ENCODE measurements around the gene ZGPAT. TPM values are rescaled to one million over a fixed set of nuclear protein-coding genes. Genes with fewer than 3 reads are reported as not detected.

ZGPAT gene
- total and polyA plus RNA-seq, 2 donors (not counting 1 experiment from before 2014, with no cell fraction given) = 46.1 to 62.1 TPM

DNA sequence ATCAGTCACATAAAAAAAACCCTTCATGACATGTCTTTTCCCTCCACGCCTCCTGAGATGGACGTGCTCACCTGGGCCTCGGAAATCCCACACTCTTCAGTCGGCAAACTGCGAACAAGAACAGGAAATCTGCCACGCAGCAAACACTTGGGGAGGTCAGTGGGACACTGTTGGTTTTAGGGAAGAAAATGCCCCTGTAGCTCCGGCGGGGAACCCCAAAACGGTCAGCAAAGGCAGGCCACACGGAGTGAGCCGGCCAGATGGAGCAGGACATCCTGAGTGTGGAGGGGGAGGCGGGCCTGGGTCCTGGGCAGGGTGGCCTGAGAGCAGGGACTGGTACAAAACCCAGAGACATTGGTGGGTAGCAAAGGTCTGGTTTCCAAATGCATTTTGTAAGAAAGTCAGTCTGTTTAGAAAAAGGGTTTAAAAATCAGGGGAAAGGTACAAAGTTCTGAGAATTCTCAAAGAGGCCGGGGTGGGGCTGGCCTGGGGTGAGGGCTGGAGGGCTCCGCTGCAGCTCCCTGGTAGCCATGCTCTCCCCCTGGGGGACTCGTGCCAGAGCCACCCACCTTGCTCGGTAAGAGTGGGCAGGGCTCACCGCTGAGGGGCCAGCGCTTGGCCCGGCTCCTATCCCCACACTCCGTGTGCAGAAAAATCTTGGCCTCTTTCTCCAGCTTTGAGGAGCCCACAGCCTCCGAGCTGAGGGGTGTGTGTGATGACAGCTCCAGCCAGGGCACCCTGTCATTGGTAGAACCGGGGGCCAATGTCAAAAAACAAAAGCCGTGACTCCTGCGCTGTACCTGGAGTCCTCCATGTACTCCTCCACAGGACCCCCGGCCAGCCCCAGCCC lies 37.0 kb downstream of the ZGPAT start:
- H3K36me3 ChIP-seq (replicated peaks in 1 of 2; ENCODE audit: control extremely low read depth in 1 of 2, control insufficient read depth in 1 of 2, extremely low read depth in 1 of 2, insufficient read depth in 2 of 2, low read length in 1 of 2) = peaks cover 0 to 4% of the 10 kb centered on the region in 2 experiments
- no peak overlapping the region for H3K9ac ChIP-seq (ENCODE audit: low read length)
- H2AFZ ChIP-seq (ENCODE audit: insufficient read depth, low read depth, low read length, poor library complexity, severe bottlenecking) = no peak overlapping the region
- Mint-ChIP-seq H3K9me3 (ENCODE audit: insufficient read depth) (no peaks in the 10 kb centered on the region), H3K4me3 (no peak overlapping the region), H3K27me3 (no peaks in the 10 kb centered on the region), H3K27ac (no peak overlapping the region), H3K4me1 (no peaks in the 10 kb centered on the region)
- ChIA-PET CTCF (no interaction called here), POLR2A (no interaction called here)
- ATAC-seq (ENCODE audit: low read depth) (no peak), DNase-seq (no peak)
- intact Hi-C loops (cut with micrococcal nuclease) = no loop called here
- WGBS (ENCODE audit: insufficient coverage) = 89% methylated on average over 22 of the region's 25 CpGs
- H3K4me2 ChIP-seq (replicated peaks; ENCODE audit: low read depth, low read length, poor library complexity, severe bottlenecking) = no peak overlapping the region
- H3K9me3 ChIP-seq (ENCODE audit: control extremely low read depth in 1 of 3, control insufficient read depth in 2 of 3, insufficient read depth in 1 of 3, low read length in 2 of 3) = no peaks in the 10 kb centered on the region
- no peaks in the 10 kb centered on the region for H4K20me1 ChIP-seq (ENCODE audit: control insufficient read depth, insufficient read depth, low read length, poor library complexity, severe bottlenecking)
- no peak overlapping the region for H3K4me3 ChIP-seq (ENCODE audit: control extremely low read depth in 1 of 5, extremely low read depth in 1 of 5, insufficient read depth in 1 of 5, low read depth in 2 of 5, low read length in 4 of 5)
- H3K27ac ChIP-seq (ENCODE audit: low read length in 2 of 2) = no peak overlapping the region
- peaks cover 6 to 11% of the 10 kb centered on the region in 2 donors for H3K4me1 ChIP-seq (ENCODE audit: control insufficient read depth in 2 of 2, insufficient read depth in 2 of 2, low read length in 2 of 2)
- no peaks in the 10 kb centered on the region for H3K79me2 ChIP-seq (ENCODE audit: control insufficient read depth, insufficient read depth, low read length)
- H3K27me3 ChIP-seq (replicated peaks in 1 of 4; ENCODE audit: control extremely low read depth in 1 of 4, control insufficient read depth in 3 of 4, insufficient read depth in 4 of 4, low read length in 3 of 4) = no peaks in the 10 kb centered on the region
- TF ChIP-seq EZH2 (IDR thresholded peaks at IDR 0.05; ENCODE audit: borderline replicate concordance, insufficient read depth, low read depth, low read length, poor library complexity, severe bottlenecking) = no peak
- TF ChIP-seq, protein P1, sequence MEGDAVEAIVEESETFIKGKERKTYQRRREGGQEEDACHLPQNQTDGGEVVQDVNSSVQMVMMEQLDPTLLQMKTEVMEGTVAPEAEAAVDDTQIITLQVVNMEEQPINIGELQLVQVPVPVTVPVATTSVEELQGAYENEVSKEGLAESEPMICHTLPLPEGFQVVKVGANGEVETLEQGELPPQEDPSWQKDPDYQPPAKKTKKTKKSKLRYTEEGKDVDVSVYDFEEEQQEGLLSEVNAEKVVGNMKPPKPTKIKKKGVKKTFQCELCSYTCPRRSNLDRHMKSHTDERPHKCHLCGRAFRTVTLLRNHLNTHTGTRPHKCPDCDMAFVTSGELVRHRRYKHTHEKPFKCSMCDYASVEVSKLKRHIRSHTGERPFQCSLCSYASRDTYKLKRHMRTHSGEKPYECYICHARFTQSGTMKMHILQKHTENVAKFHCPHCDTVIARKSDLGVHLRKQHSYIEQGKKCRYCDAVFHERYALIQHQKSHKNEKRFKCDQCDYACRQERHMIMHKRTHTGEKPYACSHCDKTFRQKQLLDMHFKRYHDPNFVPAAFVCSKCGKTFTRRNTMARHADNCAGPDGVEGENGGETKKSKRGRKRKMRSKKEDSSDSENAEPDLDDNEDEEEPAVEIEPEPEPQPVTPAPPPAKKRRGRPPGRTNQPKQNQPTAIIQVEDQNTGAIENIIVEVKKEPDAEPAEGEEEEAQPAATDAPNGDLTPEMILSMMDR (IDR thresholded peaks at IDR 0.05) = no peak

- Mint-ChIP-seq H3K27ac (no peak overlapping the region), H3K4me1 (no peaks in the 10 kb centered on the region), H3K9me3 (ENCODE audit: insufficient read depth) (no peaks in the 10 kb centered on the region), H3K4me3 (no peak overlapping the region), H3K27me3 (no peaks in the 10 kb centered on the region)
- no peaks in the 10 kb centered on the region for H3K79me2 ChIP-seq (ENCODE audit: control insufficient read depth, insufficient read depth, low read length)
- no peak overlapping the region for H2AFZ ChIP-seq (ENCODE audit: insufficient read depth, low read depth, low read length, poor library complexity, severe bottlenecking)
- ChIA-PET CTCF (no interaction called here), POLR2A (no interaction called here)
- H3K27me3 ChIP-seq (replicated peaks in 1 of 4; ENCODE audit: control extremely low read depth in 1 of 4, control insufficient read depth in 3 of 4, insufficient read depth in 4 of 4, low read length in 3 of 4) = no peaks in the 10 kb centered on the region
- no peaks in the 10 kb centered on the region for H4K20me1 ChIP-seq (ENCODE audit: control insufficient read depth, insufficient read depth, low read length, poor library complexity, severe bottlenecking)
- H3K4me2 ChIP-seq (replicated peaks; ENCODE audit: low read depth, low read length, poor library complexity, severe bottlenecking) = no peak overlapping the region
- no peak for ATAC-seq (ENCODE audit: low read depth)
- no peak overlapping the region for H3K9ac ChIP-seq (ENCODE audit: low read length)
- intact Hi-C loops (cut with micrococcal nuclease) = no loop called here
- no peaks in the 10 kb centered on the region for H3K9me3 ChIP-seq (ENCODE audit: control extremely low read depth in 1 of 3, control insufficient read depth in 2 of 3, insufficient read depth in 1 of 3, low read length in 2 of 3)
- TF ChIP-seq, protein P1 (IDR thresholded peaks at IDR 0.05) = no peak
- TF ChIP-seq EZH2 (IDR thresholded peaks at IDR 0.05; ENCODE audit: borderline replicate concordance, insufficient read depth, low read depth, low read length, poor library complexity, severe bottlenecking) = no peak
- DNase-seq = no peak
- 94% methylated on average over 13 of the region's 15 CpGs for WGBS (ENCODE audit: insufficient coverage)
- H3K27ac ChIP-seq (ENCODE audit: low read length in 2 of 2) = no peak overlapping the region
- H3K4me3 ChIP-seq (ENCODE audit: control extremely low read depth in 1 of 5, extremely low read depth in 1 of 5, insufficient read depth in 1 of 5, low read depth in 2 of 5, low read length in 4 of 5) = no peak overlapping the region
- H3K36me3 ChIP-seq (replicated peaks in 1 of 2; ENCODE audit: control extremely low read depth in 1 of 2, control insufficient read depth in 1 of 2, extremely low read depth in 1 of 2, insufficient read depth in 2 of 2, low read length in 1 of 2) = peaks cover 0 to 4% of the 10 kb centered on the region in 2 experiments
- peaks cover 5 to 10% of the 10 kb centered on the region in 2 donors for H3K4me1 ChIP-seq (ENCODE audit: control insufficient read depth in 2 of 2, insufficient read depth in 2 of 2, low read length in 2 of 2)
Measured at GRCh38 chr20:63745424-63745805, 37.6 kb downstream of the ZGPAT start.
